Natural killer cell (primary cell): ENCODE data around the gene COL4A3. TPM values are rescaled to one million over a fixed set of nuclear protein-coding genes. Genes with fewer than 3 reads are reported as not detected.

Experiments
- ATAC-seq, 3 donors: fragments of 150-1000 bp in 2 of 3; fragments of 200-7000 bp in 1 of 3; cut with Tn5 transposase; 1 replicate in 1 of 3; 2 replicates in 2 of 3; pipeline ENCODE4 v1.10.0; 2021; ENCODE audit warnings: mild to moderate bottlenecking in 2 of 3, moderate library complexity in 2 of 3
- DNase-seq, 2 donors: peaks; one replicate each; pipeline versions ENCODE4 v3.0.0 to v3.0.0-alpha.2; 2013 to 2021; ENCODE audit warnings: mixed read lengths in 1 of 2
- H3K27ac ChIP-seq: one replicate; pipeline ENCODE4 v1.5.1; 2013; ENCODE audit warnings: mild to moderate bottlenecking, low read length
- H3K27me3 ChIP-seq: one replicate; pipeline ENCODE4 v1.6.1; 2013; ENCODE audit warnings: low read length; ENCODE audit not compliant: control insufficient read depth, insufficient read depth
- H3K36me3 ChIP-seq: one replicate; pipeline ENCODE4 v1.6.1; 2013; ENCODE audit warnings: low read length; ENCODE audit not compliant: control insufficient read depth, insufficient read depth
- H3K4me1 ChIP-seq: one replicate; pipeline ENCODE4 v1.6.1; 2013; ENCODE audit warnings: low read length; ENCODE audit not compliant: control insufficient read depth, insufficient read depth
- H3K4me3 ChIP-seq: one replicate; pipeline ENCODE4 v1.5.1; 2013; ENCODE audit warnings: low read length
- H3K9me3 ChIP-seq: one replicate; pipeline ENCODE4 v1.6.1; 2013; ENCODE audit warnings: low read length; ENCODE audit not compliant: control insufficient read depth, insufficient read depth
- H3K27ac Mint-ChIP-seq, 2 donors: one replicate each; pipeline ENCODE4 v1.8.0; 2022; ENCODE audit warnings: mild to moderate bottlenecking in 2 of 2, mixed read lengths in 2 of 2, moderate library complexity in 1 of 2
- H3K27me3 Mint-ChIP-seq, 2 donors: one replicate each; pipeline ENCODE4 v1.8.0; 2022; ENCODE audit warnings: low read depth in 2 of 2, mixed read lengths in 2 of 2
- H3K36me3 Mint-ChIP-seq: one replicate; pipeline ENCODE4 v1.8.0; 2022; ENCODE audit warnings: mixed read lengths
- H3K4me1 Mint-ChIP-seq, 2 donors: one replicate each; pipeline ENCODE4 v1.8.0; 2022; ENCODE audit warnings: mixed read lengths in 2 of 2
- H3K4me3 Mint-ChIP-seq: one replicate; pipeline ENCODE4 v1.8.0; 2022; ENCODE audit warnings: mild to moderate bottlenecking, moderate library complexity, mixed read lengths
- H3K9me3 Mint-ChIP-seq, 2 donors: one replicate each; pipeline ENCODE4 v1.8.0; 2022; ENCODE audit warnings: mixed read lengths in 2 of 2
- WGBS: methylation state at CpG from one replicate; pipeline ENCODE4 v1.1.7; 2013; ENCODE audit warnings: missing lambda C conversion rate; ENCODE audit not compliant: insufficient coverage; 5-methylcytosine and 5-hydroxymethylcytosine counted together
- intact Hi-C: fragments of 100-400 bp; cut with micrococcal nuclease; formaldehyde crosslinking; loops from one replicate; pipeline ENCODE4 v1.14.2; 2022
- total RNA-seq, 4 donors: library from RNA; stranded (reverse); fragments of 120-200 nt in 1 of 4; gene quantifications; one replicate each; pipeline versions ENCODE4 v1.2.3 to v1.2.4, GENCODE V29; 2013 to 2022
- TF ChIP-seq, protein P1 (sequence below): fragments of 200-600 bp; IDR thresholded peaks from one replicate; pipeline ENCODE4 v1.8.0; 2022; ENCODE audit warnings: antibody characterized with exemption

COL4A3 gene
- total RNA-seq, 3 donors from 2014 or later (not counting 1 experiment from before 2014, with no cell fraction given), result 0.45 to 1.8 (median 1.0) TPM

DNA sequence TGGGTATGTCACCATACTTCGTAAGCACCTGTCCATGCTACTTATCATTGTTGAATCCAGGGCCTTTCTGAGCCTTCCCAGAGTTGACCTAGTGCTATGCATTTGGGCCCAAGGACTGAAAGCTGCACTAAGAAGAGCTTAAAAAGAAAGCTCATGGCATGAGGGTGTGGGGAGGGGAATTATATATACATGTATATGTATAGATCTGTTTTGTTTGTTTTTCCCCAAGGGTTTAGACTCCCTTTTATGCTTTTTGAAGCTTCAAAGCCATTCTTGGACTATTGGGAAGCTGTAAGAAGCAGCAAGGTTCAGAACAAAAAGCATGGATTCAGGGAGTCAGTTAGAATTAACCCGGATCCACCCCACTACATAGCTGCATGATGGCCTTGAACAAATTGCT, 183.9 kb downstream of the COL4A3 start:
- TF ChIP-seq, protein P1, sequence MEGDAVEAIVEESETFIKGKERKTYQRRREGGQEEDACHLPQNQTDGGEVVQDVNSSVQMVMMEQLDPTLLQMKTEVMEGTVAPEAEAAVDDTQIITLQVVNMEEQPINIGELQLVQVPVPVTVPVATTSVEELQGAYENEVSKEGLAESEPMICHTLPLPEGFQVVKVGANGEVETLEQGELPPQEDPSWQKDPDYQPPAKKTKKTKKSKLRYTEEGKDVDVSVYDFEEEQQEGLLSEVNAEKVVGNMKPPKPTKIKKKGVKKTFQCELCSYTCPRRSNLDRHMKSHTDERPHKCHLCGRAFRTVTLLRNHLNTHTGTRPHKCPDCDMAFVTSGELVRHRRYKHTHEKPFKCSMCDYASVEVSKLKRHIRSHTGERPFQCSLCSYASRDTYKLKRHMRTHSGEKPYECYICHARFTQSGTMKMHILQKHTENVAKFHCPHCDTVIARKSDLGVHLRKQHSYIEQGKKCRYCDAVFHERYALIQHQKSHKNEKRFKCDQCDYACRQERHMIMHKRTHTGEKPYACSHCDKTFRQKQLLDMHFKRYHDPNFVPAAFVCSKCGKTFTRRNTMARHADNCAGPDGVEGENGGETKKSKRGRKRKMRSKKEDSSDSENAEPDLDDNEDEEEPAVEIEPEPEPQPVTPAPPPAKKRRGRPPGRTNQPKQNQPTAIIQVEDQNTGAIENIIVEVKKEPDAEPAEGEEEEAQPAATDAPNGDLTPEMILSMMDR, result no peak
- Mint-ChIP-seq H3K27ac (no peak overlapping the region), H3K9me3 (no peaks in the 10 kb centered on the region), H3K36me3 (peaks cover 6% of the 10 kb centered on the region), H3K4me3 (no peak overlapping the region), H3K27me3 (no peaks in the 10 kb centered on the region), H3K4me1 (no peaks in the 10 kb centered on the region)
- Histone ChIP-seq H3K9me3 (no peaks in the 10 kb centered on the region), H3K4me1 (no peaks in the 10 kb centered on the region), H3K27ac (no peak overlapping the region), H3K4me3 (no peak overlapping the region), H3K27me3 (no peaks in the 10 kb centered on the region), H3K36me3 (peaks cover 32% of the 10 kb centered on the region)
- DNase-seq (no peak), ATAC-seq (no peak)
- 94% methylated on average over 1 of the region's 2 CpGs for WGBS
- intact Hi-C loops, result no loop called here

DNA sequence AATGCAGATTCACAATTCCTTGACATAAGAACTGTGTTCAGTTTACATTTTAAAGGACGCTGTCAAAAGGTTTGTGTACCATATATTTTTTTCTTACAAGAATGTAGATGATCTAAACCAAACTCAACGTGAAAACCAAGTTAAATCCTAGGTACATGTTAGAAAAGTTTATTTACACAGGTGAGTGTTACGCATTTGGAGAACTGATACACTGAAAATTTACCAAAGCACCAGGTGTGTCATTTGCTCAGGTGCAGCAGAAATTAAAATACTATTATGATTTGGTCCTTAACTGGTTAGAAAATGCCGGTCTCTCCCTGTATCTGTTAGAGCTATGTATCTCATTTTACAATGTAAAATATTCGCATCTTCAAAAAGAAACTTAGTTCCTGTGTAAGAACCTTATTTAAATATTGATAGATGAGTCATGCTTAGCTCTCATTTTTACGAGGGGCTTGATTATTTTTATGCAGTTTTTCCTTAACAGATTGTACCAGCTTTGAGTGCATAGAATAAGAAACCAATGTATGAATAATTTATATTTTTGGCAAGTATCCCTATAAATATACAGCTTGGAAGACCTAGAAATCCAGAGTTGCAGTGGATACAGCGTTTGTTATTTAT, 185.7 kb downstream of the COL4A3 start:
- peaks cover 6% of the 10 kb centered on the region for H3K36me3 Mint-ChIP-seq

DNA sequence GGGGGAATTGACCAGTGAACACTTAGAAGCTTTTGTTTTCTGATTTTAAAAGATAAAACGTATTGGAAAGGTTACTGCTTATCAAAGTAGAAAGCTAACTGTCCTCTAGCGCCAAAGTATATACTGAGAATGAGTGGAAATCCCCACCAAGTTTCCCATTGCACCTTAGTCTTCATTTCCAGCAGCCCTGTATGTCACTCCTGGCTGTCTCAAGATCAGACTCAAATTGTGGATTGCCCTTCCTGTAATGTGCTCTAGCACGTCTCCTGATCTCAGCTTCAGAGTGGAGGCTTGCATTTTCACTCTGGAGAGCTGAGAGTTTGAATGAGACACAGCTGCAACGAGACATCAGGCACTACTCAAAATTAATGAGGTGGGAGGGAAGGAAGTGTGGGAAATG, 187.2 kb downstream of the COL4A3 start:
- intact Hi-C loops, result no loop called here
- TF ChIP-seq, protein P1, result no peak

More for the DNA sequence above, 185.7 kb downstream of the COL4A3 start:
- H3K9me3 ChIP-seq, result no peaks in the 10 kb centered on the region
- Mint-ChIP-seq H3K27me3 (no peaks in the 10 kb centered on the region), H3K9me3 (no peaks in the 10 kb centered on the region), H3K27ac (no peak overlapping the region), H3K4me1 (no peaks in the 10 kb centered on the region), H3K4me3 (no peak overlapping the region)
- 95% methylated on average over 4 of the region's 7 CpGs for WGBS
- TF ChIP-seq, protein P1, result no peak
- peaks cover 36% of the 10 kb centered on the region for H3K36me3 ChIP-seq
- no peaks in the 10 kb centered on the region for H3K4me1 ChIP-seq
- ATAC-seq (no peak), DNase-seq (no peak)
- no peak overlapping the region for H3K27ac ChIP-seq
- no peaks in the 10 kb centered on the region for H3K27me3 ChIP-seq
- intact Hi-C loops, result no loop called here
- no peak overlapping the region for H3K4me3 ChIP-seq

DNA sequence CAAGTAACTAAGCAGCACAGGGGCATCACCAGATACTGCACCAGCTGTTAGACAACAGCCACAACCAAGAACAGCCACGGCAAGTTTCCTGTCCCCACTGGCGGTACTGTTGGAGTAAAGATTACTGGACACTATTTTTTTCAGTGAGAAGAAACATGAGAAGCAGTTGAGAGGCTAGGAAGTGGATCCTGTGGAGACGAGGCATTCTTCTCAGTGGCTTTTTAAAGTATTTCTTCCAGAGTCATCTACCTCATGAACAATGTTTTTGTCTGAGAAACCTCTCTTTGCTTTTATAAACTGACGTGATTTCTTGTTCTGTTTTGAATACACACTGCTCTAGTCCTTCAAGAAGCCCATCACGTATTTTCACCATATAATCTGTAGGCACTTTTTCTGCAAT, 195.9 kb downstream of the COL4A3 start:
- H3K27me3 ChIP-seq, result no peaks in the 10 kb centered on the region
- WGBS, result 82% methylated on average over 5 of the region's 5 CpGs
- DNase-seq (no peak), ATAC-seq (no peak)
- Mint-ChIP-seq H3K27me3 (no peaks in the 10 kb centered on the region), H3K4me1 (no peaks in the 10 kb centered on the region), H3K9me3 (no peaks in the 10 kb centered on the region), H3K36me3 (peaks cover 13% of the 10 kb centered on the region), H3K4me3 (no peak overlapping the region), H3K27ac (peak overlapping the region in 1 of 2 donors; percentile 49)
- H3K4me1 ChIP-seq, result no peaks in the 10 kb centered on the region
- no peak overlapping the region for H3K4me3 ChIP-seq
- intact Hi-C loops, result loop anchor here (10.0 kb wide), 1 partner anchor 404 kb away; no protein-coding TSS in a partner anchor
- no peaks in the 10 kb centered on the region for H3K9me3 ChIP-seq
- no peak overlapping the region for H3K27ac ChIP-seq
- TF ChIP-seq, protein P1, result no peak
- peaks cover 50% of the 10 kb centered on the region for H3K36me3 ChIP-seq

More for the DNA sequence above, 187.2 kb downstream of the COL4A3 start:
- Histone ChIP-seq H3K4me1 (no peaks in the 10 kb centered on the region), H3K27ac (no peak overlapping the region), H3K9me3 (no peaks in the 10 kb centered on the region), H3K27me3 (no peaks in the 10 kb centered on the region), H3K36me3 (peaks cover 42% of the 10 kb centered on the region), H3K4me3 (no peak overlapping the region)
- WGBS, result 40% methylated on average over 4 of the region's 4 CpGs
- ATAC-seq (no peak), DNase-seq (no peak)
- Mint-ChIP-seq H3K9me3 (no peaks in the 10 kb centered on the region), H3K4me1 (no peaks in the 10 kb centered on the region), H3K36me3 (peaks cover 10% of the 10 kb centered on the region), H3K27me3 (no peaks in the 10 kb centered on the region), H3K4me3 (no peak overlapping the region), H3K27ac (no peak overlapping the region)
